GM18867 (cell line): ENCODE measurements around the gene CHIT1.
"Not testable (repeated sequence)": the region's sequence is repeated elsewhere in the genome, so short reads cannot be mapped to it uniquely, and the experiment has no call there.

ENCODE experiments used
- ATAC-seq: cut with Tn5 transposase; IDR thresholded peaks from one replicate; pipeline ENCODE4 v1.9.1; 2021; ENCODE audit warnings: mild to moderate bottlenecking, moderate library complexity; ENCODE audit not compliant: unreplicated experiment

CHIT1 gene

DNA sequence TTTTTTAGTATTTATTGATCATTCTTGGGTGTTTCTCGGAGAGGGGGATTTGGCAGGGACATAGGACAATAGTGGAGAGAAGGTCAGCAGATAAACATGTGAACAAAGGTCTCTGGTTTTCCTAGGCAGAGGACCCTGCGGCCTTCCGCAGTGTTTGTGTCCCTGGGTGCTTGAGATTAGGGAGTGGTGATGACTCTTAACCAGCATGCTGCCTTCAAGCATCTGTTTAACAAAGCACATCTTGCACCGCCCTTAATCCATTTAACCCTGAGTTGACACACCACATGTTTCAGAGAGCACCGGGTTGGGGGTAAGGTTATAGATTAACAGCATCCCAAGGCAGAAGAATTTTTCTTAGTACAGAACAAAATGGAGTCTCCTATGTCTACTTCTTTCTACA is 36.7 kb upstream of the CHIT1 start:
- not testable (repeated sequence) for ATAC-seq

DNA sequence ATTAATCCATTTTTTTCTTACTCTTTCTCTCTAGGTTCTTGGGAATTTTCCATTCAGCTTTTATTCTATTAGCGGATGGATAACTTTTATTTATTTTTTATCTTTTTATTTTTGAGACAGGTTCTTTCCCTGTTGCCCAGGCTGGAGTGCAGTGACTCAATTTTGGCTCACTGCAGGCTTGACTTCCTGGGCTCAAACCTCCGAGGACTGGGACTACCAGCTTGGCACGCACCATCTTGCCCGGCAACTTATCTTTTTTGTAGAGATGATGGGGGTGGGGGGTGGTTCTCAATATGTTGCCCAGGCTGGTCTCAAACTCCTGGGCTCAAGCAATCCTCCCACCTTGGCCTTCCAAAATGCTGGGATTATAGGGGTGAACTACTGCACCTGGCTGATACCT is 36.1 kb upstream of the CHIT1 start:
- ATAC-seq, result no peak

DNA sequence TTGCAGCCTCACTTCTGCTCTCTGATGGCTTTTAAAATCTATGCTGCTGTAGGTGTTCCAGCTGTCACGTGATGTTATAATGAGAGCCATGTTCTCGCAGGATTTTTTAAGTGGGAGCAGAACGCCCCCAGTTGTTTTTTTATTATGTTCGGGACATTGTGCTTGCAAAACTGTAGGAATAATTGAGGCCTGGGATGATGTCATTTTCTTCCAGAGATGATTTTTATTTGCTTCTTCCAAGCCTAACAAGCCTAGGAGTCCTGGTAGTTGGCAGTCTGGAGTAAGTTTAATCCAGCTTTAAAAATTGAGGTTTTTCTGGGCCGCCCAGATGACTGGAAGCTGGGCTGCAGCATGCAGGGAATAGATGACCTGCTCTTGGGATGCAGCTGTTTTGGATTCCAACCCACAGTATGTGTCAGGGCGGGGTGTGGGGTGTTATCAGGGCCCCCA is 34.6 kb upstream of the CHIT1 start:
- ATAC-seq, result no peak

DNA sequence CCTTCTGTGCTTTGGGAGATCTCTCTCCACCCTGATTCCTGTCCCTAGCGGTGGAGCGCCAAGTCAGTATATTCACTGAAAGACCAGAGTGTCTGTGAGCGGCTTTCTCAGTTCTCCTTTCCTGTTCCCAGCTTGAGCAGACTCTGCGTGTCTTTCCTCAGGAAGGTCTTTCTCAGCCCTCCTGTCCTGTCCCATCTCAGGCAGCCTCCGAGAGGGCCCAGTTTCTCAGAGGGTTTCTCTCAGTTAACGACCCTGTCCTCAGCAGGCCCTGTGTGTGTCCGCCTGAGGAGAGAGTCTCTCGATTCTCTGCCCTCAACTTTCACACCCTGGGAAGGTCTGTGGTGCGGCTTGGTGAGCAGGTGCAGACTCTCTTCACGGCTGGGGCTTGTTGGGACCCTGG is 34.0 kb upstream of the CHIT1 start:
- no peak for ATAC-seq

DNA sequence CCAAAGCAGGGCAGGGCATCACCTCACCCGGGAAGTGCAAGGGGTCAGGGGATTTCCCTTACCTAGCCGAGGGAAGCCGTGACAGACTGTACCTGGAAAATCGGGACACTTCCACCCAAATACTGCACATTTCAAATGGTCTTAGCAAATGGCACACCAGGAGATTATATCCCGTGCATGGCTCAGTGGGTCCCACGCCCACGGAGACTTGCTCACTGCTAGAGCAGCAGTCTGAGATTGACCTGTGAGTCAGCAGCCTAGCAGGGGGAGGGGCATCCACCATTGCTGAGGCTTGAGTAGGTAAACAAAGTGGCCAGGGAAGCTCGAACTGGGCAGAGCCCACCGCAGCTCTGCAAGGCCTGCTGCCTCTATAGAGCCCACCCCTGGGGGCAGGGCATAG is 27.2 kb upstream of the CHIT1 start:
- ATAC-seq, result not testable (repeated sequence)

DNA sequence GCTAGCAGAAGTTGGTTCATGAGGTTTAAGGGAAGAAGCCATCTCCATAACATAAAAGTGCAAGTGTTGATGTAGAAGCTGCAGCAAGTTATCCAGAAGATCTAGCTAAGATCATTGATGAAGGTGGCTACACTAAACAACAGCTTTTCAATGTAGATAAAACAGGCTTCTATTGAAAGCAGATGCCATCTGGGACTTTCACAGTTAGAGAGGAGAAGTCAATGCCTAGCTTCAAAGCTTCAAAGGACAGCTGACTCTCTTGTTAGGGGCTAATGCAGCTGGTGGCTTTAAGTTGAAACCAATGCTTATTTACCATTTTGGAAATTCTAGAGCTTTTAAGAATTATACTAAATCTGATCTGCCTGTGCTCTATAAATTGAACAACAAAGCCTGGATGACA is 25.3 kb upstream of the CHIT1 start:
- not testable (repeated sequence) for ATAC-seq

DNA sequence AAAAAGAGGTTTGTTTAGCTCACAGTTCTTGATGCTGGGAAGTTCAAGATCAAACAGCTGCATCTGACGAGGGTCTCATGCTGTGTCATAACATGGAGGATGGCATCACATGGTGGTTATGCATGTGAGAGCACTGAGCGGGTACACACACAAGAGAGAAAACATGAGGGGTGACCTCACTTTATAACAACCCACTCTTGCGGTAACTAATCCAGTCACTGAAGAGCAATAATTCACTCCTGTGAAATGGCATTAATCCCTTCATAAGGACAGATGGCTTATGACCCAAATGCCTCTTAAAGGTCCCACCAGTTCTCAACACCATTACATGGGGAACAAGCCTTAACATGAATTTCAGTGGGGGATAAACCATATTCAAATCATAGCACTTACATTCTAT is 23.2 kb upstream of the CHIT1 start:
- no peak for ATAC-seq

DNA sequence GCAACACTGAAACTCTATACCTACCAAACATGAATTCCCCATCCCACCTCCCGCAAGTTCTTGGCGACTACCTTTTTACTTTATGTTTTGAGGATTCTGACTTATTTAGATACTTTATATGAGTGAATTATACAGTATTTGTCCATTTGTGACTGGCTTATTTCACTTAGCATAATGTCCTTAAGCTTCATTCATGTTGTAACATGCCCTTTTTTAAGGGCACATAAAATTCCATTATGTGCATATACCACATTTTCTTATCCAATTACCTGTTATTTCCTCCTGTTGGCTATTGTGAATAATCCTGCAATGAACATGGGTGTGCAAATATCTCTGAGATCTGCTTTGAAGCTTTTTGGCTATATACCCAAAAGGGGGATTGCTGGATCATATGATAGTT is 22.0 kb upstream of the CHIT1 start:
- no peak for ATAC-seq

DNA sequence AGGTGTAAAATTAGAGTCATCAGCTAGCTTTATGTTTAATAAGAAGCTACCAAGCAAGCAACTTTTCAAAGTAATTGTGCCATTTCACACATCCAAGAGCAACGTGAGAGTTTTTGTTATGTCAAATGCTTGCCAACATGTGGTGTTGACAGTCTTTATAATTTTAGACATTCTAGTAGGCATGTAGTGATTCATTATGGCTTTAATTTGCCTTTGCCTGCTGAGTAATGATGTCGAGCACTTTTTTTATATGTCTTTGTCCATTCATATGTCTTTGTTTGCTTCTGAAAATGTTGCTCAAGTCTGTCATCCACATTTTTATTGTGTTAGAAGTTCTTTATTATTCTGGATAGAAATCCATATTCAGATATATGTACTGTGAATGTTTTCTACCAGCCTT is 21.4 kb upstream of the CHIT1 start:
- ATAC-seq, result no peak

DNA sequence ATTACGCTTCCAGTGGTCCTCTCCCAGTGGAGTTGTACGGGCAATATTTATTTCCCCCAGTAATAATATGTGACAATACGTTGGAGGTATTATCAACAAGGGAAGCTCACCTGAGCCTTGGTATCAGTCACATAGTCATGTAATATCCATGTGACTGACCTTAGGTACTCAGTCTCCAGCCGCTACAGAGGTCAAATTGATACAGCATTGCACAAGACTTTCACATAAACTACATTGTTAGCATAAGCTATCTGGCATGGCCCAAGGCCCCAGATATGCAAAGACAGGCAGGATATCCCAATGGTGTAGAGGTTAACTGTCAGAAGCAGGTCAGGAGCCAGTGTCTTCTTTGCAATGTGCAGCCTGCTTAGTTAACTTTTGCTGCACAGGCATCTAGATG is 15.3 kb upstream of the CHIT1 start:
- no peak for ATAC-seq

DNA sequence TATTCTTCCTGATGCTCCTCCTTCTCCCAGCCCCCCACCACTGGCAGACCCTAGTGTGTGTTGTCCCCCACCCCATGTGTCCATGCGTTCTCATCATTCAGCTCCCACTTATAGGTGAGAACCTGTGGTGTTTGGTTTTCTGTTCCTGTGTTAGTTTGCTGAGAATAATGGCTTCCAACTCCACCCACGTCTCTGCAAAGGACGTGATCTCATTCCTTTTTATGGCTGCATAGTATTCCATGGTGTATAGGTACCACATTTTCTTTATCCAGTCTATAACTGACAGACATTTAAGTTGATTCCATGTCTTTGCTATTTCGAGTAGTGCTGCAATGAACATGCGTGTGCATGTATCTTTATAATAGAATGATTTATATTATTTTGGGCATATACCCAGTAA is 12.2 kb upstream of the CHIT1 start:
- not testable (repeated sequence) for ATAC-seq

DNA sequence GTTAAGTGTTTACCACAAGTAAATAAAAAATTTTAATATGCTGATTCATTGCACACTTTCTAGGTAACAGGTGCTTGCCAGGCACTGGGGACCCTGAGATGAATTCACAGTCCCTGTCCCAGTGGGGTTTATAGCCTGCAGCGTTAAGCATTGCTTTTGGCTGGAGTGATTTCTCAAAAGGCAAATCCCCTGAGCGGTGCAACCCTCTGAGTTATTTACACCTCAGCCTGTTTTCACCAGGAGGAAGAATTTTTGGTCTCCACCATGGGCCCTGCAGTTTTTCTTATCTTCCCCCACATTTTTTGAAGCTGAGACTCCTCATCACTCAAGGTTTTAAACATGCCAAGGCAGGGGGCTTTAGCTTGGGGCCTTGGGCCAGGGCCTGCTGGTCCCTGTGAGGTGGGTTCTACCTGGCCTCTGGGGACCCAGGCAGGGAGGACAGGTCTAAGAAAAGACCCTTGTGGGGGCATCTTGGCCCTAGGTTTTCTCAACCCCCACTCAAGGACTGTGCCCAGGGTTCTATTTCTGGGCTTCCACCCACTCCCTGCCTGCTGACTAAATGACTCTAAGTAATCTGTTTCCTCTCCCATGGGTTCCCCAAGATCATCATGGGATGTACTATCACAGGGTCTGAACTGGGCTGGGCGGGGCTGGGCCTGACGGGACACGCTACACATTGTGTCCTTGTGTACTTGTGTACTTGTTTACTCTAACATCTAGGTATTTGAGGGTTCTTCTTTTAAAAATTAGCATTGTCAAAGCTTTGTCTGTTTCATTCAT is 10.2 kb upstream of the CHIT1 start:
- ATAC-seq, result no peak

DNA sequence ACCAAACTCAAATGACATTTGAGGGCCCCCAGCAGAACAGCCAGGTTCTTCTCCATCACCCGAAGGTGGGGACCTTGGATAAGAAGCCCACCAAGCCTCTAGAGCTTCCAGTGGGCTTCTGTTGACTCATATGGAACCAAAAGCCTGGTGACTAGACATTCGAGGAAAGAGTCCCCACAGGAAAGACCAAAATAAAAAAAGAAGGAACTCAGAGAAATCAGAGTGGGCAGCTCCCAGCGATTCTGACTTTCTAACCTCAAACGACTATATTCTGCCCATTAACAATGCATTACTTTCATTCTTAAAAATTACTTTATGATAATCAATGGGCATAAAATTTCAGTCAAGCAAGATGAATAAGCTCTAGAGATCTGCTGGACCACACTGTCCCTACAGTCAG is 9.6 kb upstream of the CHIT1 start:
- no peak for ATAC-seq

DNA sequence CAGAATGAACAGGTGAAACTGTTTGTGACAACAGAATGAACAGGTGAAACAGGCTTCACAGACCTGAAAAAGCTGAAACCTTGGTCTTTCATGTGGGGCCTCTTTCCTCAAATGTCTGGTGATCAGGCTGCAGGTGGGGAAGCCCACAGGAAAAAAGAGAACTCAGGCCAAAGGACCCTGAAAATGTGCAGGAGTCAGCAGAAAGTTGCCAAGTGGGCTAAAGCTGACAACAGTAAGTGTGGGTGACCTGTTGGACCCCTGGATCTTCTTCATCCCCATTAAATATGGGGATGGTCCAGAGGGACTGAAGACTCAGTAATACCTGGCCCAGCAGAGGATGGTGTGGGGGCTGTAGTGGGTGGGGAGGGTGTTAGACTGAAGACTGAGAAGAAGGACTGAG is 9.1 kb upstream of the CHIT1 start:
- ATAC-seq, result no peak

DNA sequence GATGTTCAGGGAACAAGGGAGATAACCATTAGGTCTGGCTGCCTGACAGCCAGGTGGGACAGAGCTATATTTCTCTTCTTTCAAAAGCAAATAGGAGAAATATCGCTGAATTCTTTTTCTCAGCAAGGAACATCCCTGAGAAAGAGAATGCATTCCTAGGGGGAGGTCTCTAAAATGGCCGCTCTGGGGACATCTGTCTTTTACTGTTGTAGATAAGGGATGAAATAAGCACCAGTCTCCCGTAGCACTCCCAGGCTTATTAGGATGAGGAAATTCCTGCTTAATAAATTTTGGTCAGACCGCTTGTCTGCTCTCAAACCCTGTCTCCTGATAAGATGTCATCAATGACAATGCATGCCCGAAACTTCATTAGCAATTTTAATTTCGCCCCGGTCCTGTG is 5.4 kb upstream of the CHIT1 start:
- ATAC-seq, result not testable (repeated sequence)

DNA sequence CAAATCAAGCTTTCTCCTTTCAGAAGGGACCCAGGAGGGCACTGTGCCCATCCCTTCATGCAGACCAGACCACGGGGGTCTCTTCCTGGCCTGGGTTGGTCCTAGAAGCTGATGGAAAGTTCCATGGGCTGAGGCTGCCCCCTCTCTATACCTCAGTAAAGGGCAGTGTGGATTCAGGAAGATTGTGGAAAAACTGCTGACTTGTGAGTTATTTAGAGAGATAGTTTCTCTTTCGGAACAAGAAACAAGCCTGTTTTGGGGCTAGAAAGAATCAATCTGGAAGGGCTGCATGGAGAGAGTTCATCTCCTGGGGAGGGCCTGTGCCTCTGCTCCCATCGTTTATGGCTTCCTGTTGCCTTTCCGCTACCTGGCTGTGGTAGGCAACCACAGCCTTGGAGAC is 803 bp downstream of the CHIT1 start:
- no peak for ATAC-seq

DNA sequence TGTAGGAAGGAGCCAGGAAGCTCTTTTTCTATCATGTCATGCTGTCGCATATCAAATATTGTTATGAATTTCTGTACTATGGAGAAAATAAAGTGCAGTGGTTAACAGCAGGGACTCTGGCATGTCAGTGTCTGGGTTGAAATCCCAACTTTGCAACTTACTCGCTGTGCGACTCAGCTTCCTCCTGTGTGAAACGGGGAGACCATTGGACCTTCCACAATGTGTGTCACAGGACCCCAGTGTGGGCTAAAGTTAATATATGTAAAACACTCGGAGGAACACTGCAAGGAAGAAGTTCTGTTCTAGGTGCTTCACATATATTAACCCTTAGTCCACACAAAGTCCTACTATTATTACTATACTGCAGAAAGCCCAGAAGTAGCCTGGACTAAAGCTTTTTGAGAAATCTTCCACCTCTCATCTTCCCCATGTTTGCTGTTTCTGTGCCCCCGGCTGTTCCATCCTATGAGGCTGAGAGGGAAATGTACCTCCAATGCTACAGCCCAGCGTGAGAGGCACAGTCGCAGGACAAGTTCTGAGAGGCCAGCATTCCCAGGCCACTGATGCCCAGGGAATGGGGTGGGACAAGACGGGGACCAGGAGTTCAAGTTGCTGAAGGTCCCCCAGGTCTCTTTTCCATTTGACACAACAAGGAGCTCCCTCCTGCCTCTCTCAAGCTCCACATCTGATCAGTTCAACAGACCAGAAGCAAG is 1.9 kb downstream of the CHIT1 start:
- no peak for ATAC-seq

DNA sequence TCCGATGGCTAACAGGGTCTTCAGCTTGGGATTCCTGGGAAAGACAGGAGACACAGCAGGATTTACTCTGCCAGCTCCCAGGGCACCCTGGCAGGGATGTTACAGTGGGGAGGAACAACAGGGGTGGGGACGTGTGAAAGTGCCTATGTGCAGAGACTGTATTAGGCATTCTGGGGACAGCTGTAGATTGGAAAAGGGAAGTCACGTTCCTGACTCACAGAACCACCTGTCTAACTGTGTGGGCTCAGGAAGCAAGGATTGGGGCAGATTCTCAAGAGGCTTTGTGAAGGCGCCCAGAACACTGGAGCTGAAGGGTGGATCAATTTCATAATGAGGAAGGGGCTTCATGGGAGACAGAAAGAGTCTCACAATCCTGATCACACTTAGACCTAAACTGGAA is 4.4 kb downstream of the CHIT1 start:
- no peak for ATAC-seq

DNA sequence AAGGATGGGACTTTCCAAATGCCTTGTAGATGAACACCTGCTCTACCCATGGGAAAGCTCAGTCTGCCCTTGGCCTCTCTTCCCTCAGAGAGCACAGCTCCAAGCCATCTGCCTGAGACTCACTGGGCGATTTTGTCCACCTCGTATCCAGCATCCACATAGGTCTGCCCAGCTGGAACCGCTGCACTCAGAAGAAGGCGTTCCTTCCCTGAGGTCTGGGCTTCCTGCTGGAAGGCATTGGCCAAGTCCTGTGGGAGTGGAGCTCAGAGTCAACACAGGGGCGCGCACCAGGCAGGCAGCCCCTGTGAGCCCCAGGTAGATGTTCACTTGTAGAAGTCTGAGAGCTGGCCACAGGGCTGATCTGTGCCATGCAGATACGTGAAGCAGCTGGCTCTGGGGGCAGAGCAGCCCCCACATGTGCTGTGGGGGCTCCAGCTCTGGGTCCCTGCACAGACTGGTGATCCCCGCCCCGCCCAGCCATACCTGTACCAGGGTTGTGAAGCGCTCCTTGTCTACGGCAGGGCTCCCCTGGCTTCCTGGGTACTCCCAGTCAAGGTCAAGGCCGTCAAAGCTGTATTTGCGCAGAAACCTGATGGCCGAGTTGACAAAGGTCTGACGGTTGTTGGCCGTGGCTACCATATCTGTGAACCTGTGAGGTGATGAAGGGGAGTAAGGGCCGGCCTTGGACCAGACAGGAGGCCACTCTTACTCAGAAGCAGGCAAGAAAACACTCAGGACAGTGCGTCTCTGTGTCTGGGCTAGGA is 6.3 kb downstream of the CHIT1 start:
- no peak for ATAC-seq

DNA sequence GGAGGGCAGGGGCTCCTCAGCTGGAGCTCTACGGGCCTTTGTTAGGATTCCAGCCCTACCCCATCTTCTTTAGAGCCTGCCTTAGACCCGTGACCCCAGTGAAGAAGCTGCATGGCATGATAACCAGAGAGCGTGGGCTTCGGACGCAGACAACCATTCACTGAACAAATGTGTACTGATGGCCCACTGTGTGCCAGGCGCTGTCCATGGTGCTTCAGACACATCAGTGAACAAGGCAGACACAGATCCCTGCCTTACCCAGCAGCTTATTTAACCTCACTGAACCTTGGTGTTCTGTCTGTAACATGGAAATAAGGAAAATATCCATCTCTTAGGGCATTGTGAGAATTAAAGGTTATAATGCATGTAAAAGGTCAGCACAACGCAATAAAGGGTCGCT is 9.5 kb downstream of the CHIT1 start:
- ATAC-seq, result no peak

DNA sequence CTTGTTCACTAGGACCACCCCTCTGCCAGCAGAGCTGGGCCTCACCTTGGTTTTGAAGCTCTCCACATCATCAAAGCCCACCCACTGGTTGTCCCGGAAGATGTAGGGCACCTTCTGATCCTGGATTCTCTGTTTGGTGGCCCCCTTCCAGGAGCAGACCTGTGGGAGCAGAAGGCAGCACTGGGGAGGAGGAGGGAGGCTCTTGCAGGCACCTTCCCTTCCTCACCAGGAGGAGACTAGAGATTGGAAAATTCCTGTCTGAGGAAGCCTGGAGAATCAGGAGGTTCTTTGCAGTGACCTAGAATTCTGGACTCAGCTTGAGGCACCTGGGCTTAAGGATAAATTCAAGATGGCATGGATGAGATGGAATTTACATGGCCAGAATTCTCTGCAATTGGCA is 10.3 kb downstream of the CHIT1 start:
- ATAC-seq, result no peak

DNA sequence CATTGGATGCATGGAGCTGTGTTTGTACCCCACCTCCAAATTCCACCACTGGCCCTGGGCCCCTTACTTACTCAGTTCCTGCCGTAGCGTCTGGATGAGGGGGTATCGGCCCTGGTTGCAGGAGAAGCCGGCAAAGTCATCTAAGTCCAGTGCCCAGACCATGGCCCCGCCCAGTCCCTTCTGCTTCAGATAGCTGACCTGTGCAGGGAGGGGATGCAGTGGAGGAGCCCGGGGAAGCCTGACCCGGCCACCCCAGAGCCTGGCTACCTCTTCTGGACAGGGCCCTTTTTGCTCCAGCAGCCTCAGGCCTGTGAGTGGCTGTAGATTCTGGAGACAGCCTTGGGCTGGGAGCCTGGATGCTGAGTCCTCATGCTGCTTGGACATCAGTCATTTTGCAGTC is 11.8 kb downstream of the CHIT1 start:
- no peak for ATAC-seq
